Osteoblast (primary cell): ENCODE results near the gene PGAP1. TPM values are rescaled to one million over a fixed set of nuclear protein-coding genes. Genes with fewer than 3 reads are reported as not detected.

Experiments
- DNase-seq: peaks from one replicate; pipeline ENCODE4 v3.0.0; 2011; ENCODE audit warnings: low spot score, mixed read lengths; ENCODE audit not compliant: insufficient read length; ENCODE audit errors: missing footprints
- H2AFZ ChIP-seq: 2 replicates; pipeline ENCODE4 v1.6.0; 2011; ENCODE audit warnings: mild to moderate bottlenecking, low read length
- H3K27ac ChIP-seq: 2 replicates; pipeline ENCODE4 v1.5.1; 2011; ENCODE audit warnings: mild to moderate bottlenecking, low read depth, low read length, moderate library complexity
- H3K27me3 ChIP-seq: 2 replicates; pipeline ENCODE4 v1.6.0; 2012; ENCODE audit warnings: mild to moderate bottlenecking, control low read depth, inconsistent platforms, low read length, moderate library complexity; ENCODE audit not compliant: insufficient read depth
- H3K36me3 ChIP-seq: 2 replicates; pipeline ENCODE4 v1.5.1; 2011; ENCODE audit warnings: mild to moderate bottlenecking, low read length, control low read depth, moderate library complexity; ENCODE audit not compliant: insufficient read depth
- H3K4me1 ChIP-seq: 2 replicates; pipeline ENCODE4 v1.5.1; 2011; ENCODE audit warnings: mild to moderate bottlenecking, low read length, control low read depth, moderate library complexity; ENCODE audit not compliant: insufficient read depth
- H3K4me2 ChIP-seq: 2 replicates; pipeline ENCODE4 v1.6.0; 2011; ENCODE audit warnings: mild to moderate bottlenecking, low read length; ENCODE audit not compliant: insufficient read depth
- H3K4me3 ChIP-seq: fragments of 200-600 bp; sonication (generic); 3 replicates; pipeline ENCODE4 v1.5.1; 2012; ENCODE audit warnings: mild to moderate bottlenecking, low read length, inconsistent platforms; ENCODE audit not compliant: insufficient read depth
- H3K79me2 ChIP-seq: 2 replicates; pipeline ENCODE4 v1.6.0; 2012; ENCODE audit warnings: mild to moderate bottlenecking, low read length, control low read depth, inconsistent platforms; ENCODE audit not compliant: insufficient read depth
- H3K9me3 ChIP-seq: 2 replicates; pipeline ENCODE4 v1.5.1; 2011; ENCODE audit warnings: low read depth, low read length, control low read depth
- H4K20me1 ChIP-seq: 2 replicates; pipeline ENCODE4 v1.6.0; 2012; ENCODE audit warnings: mild to moderate bottlenecking, low read length, control low read depth; ENCODE audit not compliant: insufficient read depth
- CTCF ChIP-seq: IDR thresholded peaks from 2 replicates; pipeline ENCODE4 v1.5.1; 2011; ENCODE audit warnings: mild to moderate bottlenecking, low read depth, low read length, moderate library complexity; ENCODE audit errors: extremely low read depth
- total RNA-seq: library from RNA; depleted of rRNA; stranded (reverse); fragments of >200 nt; gene quantifications from 2 replicates; pipeline ENCODE4 v1.2.3, GENCODE V29; 2012

The PGAP1 gene
- total RNA-seq, 1 donor = 7.2 TPM

DNA sequence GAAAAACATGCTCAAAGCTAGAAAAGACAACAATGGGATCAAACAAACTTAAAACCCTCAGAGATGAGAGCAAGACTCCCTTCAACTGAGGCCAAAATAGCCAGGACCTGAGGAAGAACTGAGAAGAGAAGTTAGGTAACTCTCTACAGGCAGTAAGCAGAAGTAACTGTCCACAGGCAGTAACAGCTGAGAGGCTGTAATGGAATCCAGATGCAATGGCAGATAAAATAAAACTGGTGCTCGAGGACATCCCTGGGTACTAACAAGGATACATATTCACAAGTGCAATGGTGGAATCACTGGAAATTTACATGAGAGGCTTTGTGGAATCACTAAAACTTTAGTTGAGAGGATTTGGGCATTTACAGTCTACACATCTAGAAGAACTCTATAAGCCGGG, 86.9 kb downstream of the PGAP1 start:
- Histone ChIP-seq H3K4me1 (no peaks in the 10 kb centered on the region), H3K9me3 (no peaks in the 10 kb centered on the region), H3K27me3 (no peaks in the 10 kb centered on the region), H3K4me2 (no peak overlapping the region), H3K27ac (no peak overlapping the region), H3K79me2 (no peaks in the 10 kb centered on the region), H4K20me1 (no peaks in the 10 kb centered on the region), H3K4me3 (no peak overlapping the region), H3K36me3 (peaks cover 9% of the 10 kb centered on the region), H2AFZ (no peak overlapping the region)
- no peak for TF ChIP-seq CTCF
- DNase-seq = no peak

DNA sequence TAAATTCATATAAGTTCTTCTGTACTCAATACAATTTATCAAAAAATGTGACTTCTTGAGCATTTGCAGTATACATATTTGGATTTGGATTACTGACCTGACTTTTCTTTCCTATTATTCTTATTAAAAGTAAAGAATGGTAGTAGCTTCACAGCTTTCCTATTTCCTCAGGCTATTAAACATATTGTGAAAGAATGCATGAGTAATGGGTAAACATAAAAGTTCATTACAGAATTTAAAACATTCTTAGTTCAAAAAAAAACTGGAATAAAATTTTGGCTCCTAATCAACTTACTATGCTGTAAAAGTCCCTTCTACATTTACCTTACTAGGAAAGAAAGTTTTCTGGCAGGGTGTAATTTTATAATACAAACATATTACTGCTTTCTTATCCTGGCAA, 90.1 kb downstream of the PGAP1 start:
- no peak overlapping the region for H3K4me3 ChIP-seq
- no peaks in the 10 kb centered on the region for H3K9me3 ChIP-seq
- no peaks in the 10 kb centered on the region for H4K20me1 ChIP-seq
- H3K4me1 ChIP-seq = no peaks in the 10 kb centered on the region
- no peak overlapping the region for H2AFZ ChIP-seq
- H3K79me2 ChIP-seq = no peaks in the 10 kb centered on the region
- H3K27me3 ChIP-seq = no peaks in the 10 kb centered on the region
- no peak overlapping the region for H3K4me2 ChIP-seq
- H3K36me3 ChIP-seq = peaks cover 4% of the 10 kb centered on the region
- H3K27ac ChIP-seq = no peak overlapping the region
- no peak for TF ChIP-seq CTCF
- DNase-seq = no peak

- H3K79me2 ChIP-seq = no peaks in the 10 kb centered on the region
- H2AFZ ChIP-seq = no peak overlapping the region
- no peaks in the 10 kb centered on the region for H4K20me1 ChIP-seq
- H3K27me3 ChIP-seq = no peaks in the 10 kb centered on the region
- H3K9me3 ChIP-seq = no peaks in the 10 kb centered on the region
- H3K27ac ChIP-seq = no peak overlapping the region
- H3K4me1 ChIP-seq = no peaks in the 10 kb centered on the region
- no peak for TF ChIP-seq CTCF
- no peak overlapping the region for H3K4me2 ChIP-seq
- no peak overlapping the region for H3K4me3 ChIP-seq
- DNase-seq = no peak
- no peaks in the 10 kb centered on the region for H3K36me3 ChIP-seq
These were observed 95.8 kb downstream of the PGAP1 start for GRCh38 chr2:196830701-196831100.

DNA sequence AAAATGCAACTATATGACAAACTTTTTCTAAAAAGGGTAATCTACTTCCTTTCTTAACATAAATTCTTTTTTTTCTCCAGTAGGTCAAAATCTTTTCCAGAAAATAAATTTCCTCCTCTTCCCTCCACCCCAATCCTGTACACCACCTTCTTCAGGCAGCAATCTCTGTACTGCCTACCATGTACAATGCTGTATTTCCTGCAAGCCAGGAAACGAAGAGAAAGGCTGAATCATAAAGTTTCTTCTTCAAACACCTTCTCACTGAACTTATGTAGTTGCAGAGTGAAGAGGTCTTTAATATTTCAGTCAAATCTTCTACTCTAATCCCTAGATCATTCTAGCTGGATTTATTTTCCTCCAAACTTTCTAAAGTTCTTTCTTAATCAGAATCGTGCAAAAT, 99.2 kb downstream of the PGAP1 start:
- no peak for TF ChIP-seq CTCF
- Histone ChIP-seq H4K20me1 (no peaks in the 10 kb centered on the region), H3K36me3 (no peaks in the 10 kb centered on the region), H3K27ac (no peak overlapping the region), H3K4me2 (no peak overlapping the region), H3K9me3 (no peaks in the 10 kb centered on the region), H3K27me3 (no peaks in the 10 kb centered on the region), H3K4me3 (no peak overlapping the region), H2AFZ (no peak overlapping the region), H3K4me1 (peaks cover 12% of the 10 kb centered on the region), H3K79me2 (no peaks in the 10 kb centered on the region)
- no peak for DNase-seq
